ENCODE data around the gene ORMDL2. TPM values are rescaled to one million over a fixed set of nuclear protein-coding genes. Genes with fewer than 3 reads are reported as not detected.
A peak's percentile ranks its signal among the peaks of the same experiment; 100 is the strongest.

The ORMDL2 gene
- total RNA-seq, 6 donors from 2014 or later: 9.4 to 62.9 (median 20.2) TPM

- 54 to 59% methylated on average over 10 of the region's 10 CpGs for WGBS, 2 donors
- peak within 1 kb of the TSS in 3 of 4 donors; percentile 74 to 87 (median 82) for H3K27ac ChIP-seq
- H3K4me1 ChIP-seq: peaks cover 7 to 13% (median 11%) of the 10 kb centered on the region in 4 donors
- DNase-seq (peak in 1 of 2 donors; percentile 40), ATAC-seq (ENCODE audit: low FRiP score in 2 of 2) (peak; percentile 52 to 72)
- peaks cover 0 to 3% (median 0%) of the 10 kb centered on the region in 4 donors for H3K36me3 ChIP-seq
- H3K4me3 ChIP-seq: peak within 1 kb of the TSS in 3 of 4 donors; percentile 36 to 51 (median 46)
- no peaks in the 10 kb centered on the region for H3K27me3 ChIP-seq
- no peaks in the 10 kb centered on the region for H3K9me3 ChIP-seq
- TF ChIP-seq POLR2AphosphoS5 (IDR thresholded peaks at IDR 0.05) (peak; percentile 38 to 58), POLR2A (IDR thresholded peaks at IDR 0.05) (peak in 3 of 4 donors; percentile 22 to 75 (median 26)), EP300 (IDR thresholded peaks at IDR 0.05) (peak in 1 of 4 donors; percentile 8)
- TF ChIP-seq, protein P1, sequence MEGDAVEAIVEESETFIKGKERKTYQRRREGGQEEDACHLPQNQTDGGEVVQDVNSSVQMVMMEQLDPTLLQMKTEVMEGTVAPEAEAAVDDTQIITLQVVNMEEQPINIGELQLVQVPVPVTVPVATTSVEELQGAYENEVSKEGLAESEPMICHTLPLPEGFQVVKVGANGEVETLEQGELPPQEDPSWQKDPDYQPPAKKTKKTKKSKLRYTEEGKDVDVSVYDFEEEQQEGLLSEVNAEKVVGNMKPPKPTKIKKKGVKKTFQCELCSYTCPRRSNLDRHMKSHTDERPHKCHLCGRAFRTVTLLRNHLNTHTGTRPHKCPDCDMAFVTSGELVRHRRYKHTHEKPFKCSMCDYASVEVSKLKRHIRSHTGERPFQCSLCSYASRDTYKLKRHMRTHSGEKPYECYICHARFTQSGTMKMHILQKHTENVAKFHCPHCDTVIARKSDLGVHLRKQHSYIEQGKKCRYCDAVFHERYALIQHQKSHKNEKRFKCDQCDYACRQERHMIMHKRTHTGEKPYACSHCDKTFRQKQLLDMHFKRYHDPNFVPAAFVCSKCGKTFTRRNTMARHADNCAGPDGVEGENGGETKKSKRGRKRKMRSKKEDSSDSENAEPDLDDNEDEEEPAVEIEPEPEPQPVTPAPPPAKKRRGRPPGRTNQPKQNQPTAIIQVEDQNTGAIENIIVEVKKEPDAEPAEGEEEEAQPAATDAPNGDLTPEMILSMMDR (IDR thresholded peaks at IDR 0.05): no peak
Measured at GRCh38 chr12:55842681-55843429, 25.0 kb downstream of the ORMDL2 start, which contains the start of gene MMP19. MMP19 (minus strand) TSS chr12:55842936; CDS start chr12:55842830, 106 bp downstream.

GRCh38 chr12:55843431-55843830 lies 25.6 kb downstream of the ORMDL2 start:
- ATAC-seq (ENCODE audit: low FRiP score in 2 of 2) (no peak), DNase-seq (no peak)
- no peaks in the 10 kb centered on the region for H3K27me3 ChIP-seq
- H3K4me1 ChIP-seq: peaks cover 10 to 13% (median 12%) of the 10 kb centered on the region in 4 donors
- no peaks in the 10 kb centered on the region for H3K9me3 ChIP-seq
- WGBS, 2 donors: 91 to 94% methylated on average over 4 of the region's 4 CpGs
- H3K36me3 ChIP-seq: peaks cover 0 to under 1% (median 0%) of the 10 kb centered on the region in 4 donors
- TF ChIP-seq POLR2A (IDR thresholded peaks at IDR 0.05): no peak
- TF ChIP-seq EP300 (IDR thresholded peaks at IDR 0.05): no peak
- no peak for TF ChIP-seq POLR2AphosphoS5 (IDR thresholded peaks at IDR 0.05)
- TF ChIP-seq, protein P1 (IDR thresholded peaks at IDR 0.05): no peak
- H3K4me3 ChIP-seq: no peak overlapping the region
- no peak overlapping the region for H3K27ac ChIP-seq

DNA sequence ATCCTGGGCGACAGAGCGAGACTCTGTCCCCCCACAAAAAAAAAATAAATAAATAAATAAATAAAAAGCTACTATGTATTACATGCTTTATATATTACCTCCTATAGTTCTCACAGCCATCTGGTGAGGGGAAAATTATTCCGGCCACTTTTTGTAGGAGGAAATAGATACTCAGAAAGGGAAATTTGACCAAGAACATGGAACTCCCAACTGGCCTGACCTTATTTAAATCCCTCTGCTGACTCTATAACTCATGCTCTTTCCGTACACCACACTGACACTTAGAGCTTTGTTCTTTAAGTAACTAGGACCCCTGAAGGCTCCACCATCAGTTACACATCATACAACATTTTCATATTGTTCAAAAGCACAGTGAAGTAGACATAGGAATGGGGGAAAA lies 27.1 kb downstream of the ORMDL2 start:
- Histone ChIP-seq H3K27ac (peak overlapping the region in 1 of 4 donors; percentile 61), H3K4me1 (peaks cover 13 to 19% (median 16%) of the 10 kb centered on the region in 4 donors), H3K27me3 (no peaks in the 10 kb centered on the region), H3K9me3 (no peaks in the 10 kb centered on the region), H3K4me3 (no peak overlapping the region), H3K36me3 (no peaks in the 10 kb centered on the region)
- TF ChIP-seq, protein P1 (IDR thresholded peaks at IDR 0.05): no peak
- TF ChIP-seq POLR2A (IDR thresholded peaks at IDR 0.05) (no peak), EP300 (IDR thresholded peaks at IDR 0.05) (no peak), POLR2AphosphoS5 (IDR thresholded peaks at IDR 0.05) (no peak)
- DNase-seq (no peak), ATAC-seq (ENCODE audit: low FRiP score in 2 of 2) (no peak)
- 90 to 93% methylated on average over 4 of the region's 4 CpGs for WGBS, 2 donors

GRCh38 chr12:55845361-55845760 lies 27.5 kb downstream of the ORMDL2 start:
- H3K27me3 ChIP-seq: no peaks in the 10 kb centered on the region
- peak overlapping the region in 1 of 4 donors; percentile 61 for H3K27ac ChIP-seq
- H3K4me3 ChIP-seq: no peak overlapping the region
- peaks cover 13 to 19% (median 16%) of the 10 kb centered on the region in 4 donors for H3K4me1 ChIP-seq
- TF ChIP-seq EP300 (IDR thresholded peaks at IDR 0.05): no peak
- H3K36me3 ChIP-seq: no peaks in the 10 kb centered on the region
- no peaks in the 10 kb centered on the region for H3K9me3 ChIP-seq
- DNase-seq (no peak), ATAC-seq (ENCODE audit: low FRiP score in 2 of 2) (no peak)
- 78 to 82% methylated on average over 5 of the region's 5 CpGs for WGBS, 2 donors

DNA sequence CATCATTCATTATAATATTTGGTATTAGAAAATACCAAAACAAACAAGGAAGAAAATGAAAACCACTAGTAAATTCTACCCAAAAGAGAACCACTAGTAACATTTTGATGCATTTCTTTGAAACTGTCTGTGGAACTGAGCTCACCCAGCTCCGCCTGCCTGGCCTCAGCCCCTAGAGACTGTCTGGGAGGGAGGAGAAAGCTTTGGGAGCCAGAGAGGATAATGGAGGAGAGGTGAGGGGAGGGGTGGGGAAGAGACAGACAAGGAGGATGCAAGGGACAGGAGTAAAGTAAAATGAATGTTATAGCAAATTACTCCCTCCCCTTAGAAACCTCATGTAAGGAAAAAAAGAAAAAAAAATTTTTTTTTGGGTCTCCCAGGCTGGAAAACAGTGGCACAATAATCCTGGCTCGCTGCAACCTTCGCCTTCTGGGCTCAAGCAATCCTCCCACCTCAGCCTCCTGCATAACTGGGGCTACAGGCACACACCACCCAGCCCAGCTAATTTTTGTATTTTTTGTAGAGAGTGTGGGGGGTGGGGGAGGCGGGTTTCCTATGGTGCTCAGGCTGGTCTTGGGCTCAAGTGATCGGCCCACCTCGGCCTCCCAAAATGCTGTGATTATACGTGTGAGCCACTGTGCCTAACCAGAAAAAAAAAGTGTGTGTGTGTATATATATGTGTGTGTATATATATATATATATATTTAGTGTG lies 28.1 kb downstream of the ORMDL2 start:
- DNase-seq (no peak), ATAC-seq (ENCODE audit: low FRiP score in 2 of 2) (peak in 1 of 2 donors; percentile 36)
- Histone ChIP-seq H3K9me3 (no peaks in the 10 kb centered on the region), H3K4me3 (no peak overlapping the region), H3K27ac (peak overlapping the region; percentile 86 to 96 (median 92)), H3K36me3 (no peaks in the 10 kb centered on the region), H3K27me3 (no peaks in the 10 kb centered on the region), H3K4me1 (peaks cover 13 to 19% (median 16%) of the 10 kb centered on the region in 4 donors)
- TF ChIP-seq POLR2AphosphoS5 (IDR thresholded peaks at IDR 0.05) (no peak), EP300 (IDR thresholded peaks at IDR 0.05) (no peak), POLR2A (IDR thresholded peaks at IDR 0.05) (no peak)
- TF ChIP-seq, protein P1 (IDR thresholded peaks at IDR 0.05): no peak
- 88 to 89% methylated on average over 7 of the region's 7 CpGs for WGBS, 2 donors

Data from upper lobe of left lung (tissue), 6 donors.